ENCODE data around the gene PDLIM5. TPM values are rescaled to one million over a fixed set of nuclear protein-coding genes. Genes with fewer than 3 reads are reported as not detected.

The PDLIM5 gene
- total RNA-seq, 1 donor from 2014 or later: 75.3 TPM

DNA sequence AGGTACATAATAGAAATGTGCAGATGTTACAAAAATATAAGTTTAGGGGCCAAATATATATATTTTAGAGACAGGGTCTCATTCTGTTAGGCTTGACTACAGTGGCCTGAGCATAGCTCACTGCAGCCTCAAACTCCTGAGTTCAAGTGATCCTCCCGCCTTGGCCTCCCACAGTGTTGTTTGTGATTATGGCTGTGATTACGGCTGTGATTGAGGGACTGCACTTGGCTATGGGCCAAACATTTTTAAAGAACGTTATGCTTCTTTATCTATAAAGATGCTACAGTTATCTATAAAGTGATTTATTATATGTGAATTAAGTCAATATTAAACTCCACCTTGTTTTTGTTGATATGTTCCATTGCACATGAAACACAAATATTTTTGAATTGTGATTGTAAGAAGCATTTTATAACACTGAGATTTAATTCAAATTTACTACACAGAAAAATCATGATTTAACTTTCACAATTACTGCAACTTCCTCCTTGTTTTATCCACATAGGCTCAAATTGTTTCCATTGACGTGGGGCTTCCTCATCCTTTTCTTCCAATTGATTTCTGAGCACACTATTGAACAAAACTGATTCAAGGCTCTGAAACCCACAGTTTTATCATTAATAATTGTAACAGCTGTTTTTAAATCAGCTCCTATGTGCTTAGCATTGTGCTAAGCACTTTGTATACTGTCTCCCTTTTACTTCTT, 237.6 kb downstream of the PDLIM5 start:
- H3K27me3 ChIP-seq (ENCODE audit: control insufficient read depth, insufficient read depth, low read length): no peaks in the 10 kb centered on the region
- TF ChIP-seq, protein P1, sequence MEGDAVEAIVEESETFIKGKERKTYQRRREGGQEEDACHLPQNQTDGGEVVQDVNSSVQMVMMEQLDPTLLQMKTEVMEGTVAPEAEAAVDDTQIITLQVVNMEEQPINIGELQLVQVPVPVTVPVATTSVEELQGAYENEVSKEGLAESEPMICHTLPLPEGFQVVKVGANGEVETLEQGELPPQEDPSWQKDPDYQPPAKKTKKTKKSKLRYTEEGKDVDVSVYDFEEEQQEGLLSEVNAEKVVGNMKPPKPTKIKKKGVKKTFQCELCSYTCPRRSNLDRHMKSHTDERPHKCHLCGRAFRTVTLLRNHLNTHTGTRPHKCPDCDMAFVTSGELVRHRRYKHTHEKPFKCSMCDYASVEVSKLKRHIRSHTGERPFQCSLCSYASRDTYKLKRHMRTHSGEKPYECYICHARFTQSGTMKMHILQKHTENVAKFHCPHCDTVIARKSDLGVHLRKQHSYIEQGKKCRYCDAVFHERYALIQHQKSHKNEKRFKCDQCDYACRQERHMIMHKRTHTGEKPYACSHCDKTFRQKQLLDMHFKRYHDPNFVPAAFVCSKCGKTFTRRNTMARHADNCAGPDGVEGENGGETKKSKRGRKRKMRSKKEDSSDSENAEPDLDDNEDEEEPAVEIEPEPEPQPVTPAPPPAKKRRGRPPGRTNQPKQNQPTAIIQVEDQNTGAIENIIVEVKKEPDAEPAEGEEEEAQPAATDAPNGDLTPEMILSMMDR (IDR thresholded peaks at IDR 0.05; ENCODE audit: insufficient read depth, low read length, poor library complexity, severe bottlenecking): no peak
- H3K4me3 ChIP-seq (ENCODE audit: low read depth, low read length): no peak overlapping the region
- H3K36me3 ChIP-seq (ENCODE audit: control insufficient read depth, insufficient read depth, low read length): no peaks in the 10 kb centered on the region
- no peak for DNase-seq (ENCODE audit: low read depth)

DNA sequence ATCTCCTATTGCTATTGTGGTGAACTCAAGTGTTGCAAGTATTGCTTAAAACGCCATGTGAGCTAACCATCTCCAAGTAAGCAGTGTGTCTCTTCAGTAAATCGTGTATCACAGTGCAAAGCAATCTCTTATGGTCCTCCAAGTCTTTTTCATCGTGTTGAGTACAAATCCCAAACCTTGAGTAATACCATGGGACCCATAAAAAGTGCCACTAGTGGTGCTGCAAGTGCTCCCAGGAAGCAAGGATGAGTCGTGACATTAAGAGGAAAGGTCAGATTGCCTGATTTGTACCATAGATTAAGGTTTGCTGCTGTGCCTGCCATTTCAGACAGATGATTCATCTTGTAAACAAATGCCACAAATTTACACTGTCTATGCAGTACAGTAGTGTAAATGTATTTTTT, 239.1 kb downstream of the PDLIM5 start:
- TF ChIP-seq, protein P1 (IDR thresholded peaks at IDR 0.05; ENCODE audit: insufficient read depth, low read length, poor library complexity, severe bottlenecking): no peak
- H3K36me3 ChIP-seq (ENCODE audit: control insufficient read depth, insufficient read depth, low read length): no peaks in the 10 kb centered on the region
- no peaks in the 10 kb centered on the region for H3K27me3 ChIP-seq (ENCODE audit: control insufficient read depth, insufficient read depth, low read length)
- peak; percentile 18 for DNase-seq (ENCODE audit: low read depth)
- no peak overlapping the region for H3K4me3 ChIP-seq (ENCODE audit: low read depth, low read length)

DNA sequence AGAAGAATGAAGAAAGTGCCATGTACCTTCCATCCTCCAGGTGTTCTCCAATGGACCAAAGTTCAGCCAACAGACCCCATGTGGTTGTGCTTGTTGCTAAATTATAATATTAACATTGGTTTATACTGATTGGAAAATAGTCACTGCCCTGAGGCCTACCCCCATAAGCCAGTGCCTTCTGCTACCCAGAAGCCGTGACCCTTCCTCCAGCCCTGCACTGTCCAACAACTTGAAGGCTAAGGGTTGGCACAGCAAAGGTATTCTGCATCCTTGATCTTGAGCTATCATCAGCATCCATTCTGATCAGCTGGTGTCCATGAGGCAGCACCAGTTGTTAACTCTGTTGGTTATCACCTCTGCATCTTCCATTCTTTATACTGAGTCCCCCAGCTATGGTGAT, 239.8 kb downstream of the PDLIM5 start:
- TF ChIP-seq, protein P1 (IDR thresholded peaks at IDR 0.05; ENCODE audit: insufficient read depth, low read length, poor library complexity, severe bottlenecking): no peak
- no peaks in the 10 kb centered on the region for H3K27me3 ChIP-seq (ENCODE audit: control insufficient read depth, insufficient read depth, low read length)
- DNase-seq (ENCODE audit: low read depth): no peak
- H3K36me3 ChIP-seq (ENCODE audit: control insufficient read depth, insufficient read depth, low read length): no peaks in the 10 kb centered on the region
- no peak overlapping the region for H3K4me3 ChIP-seq (ENCODE audit: low read depth, low read length)

DNA sequence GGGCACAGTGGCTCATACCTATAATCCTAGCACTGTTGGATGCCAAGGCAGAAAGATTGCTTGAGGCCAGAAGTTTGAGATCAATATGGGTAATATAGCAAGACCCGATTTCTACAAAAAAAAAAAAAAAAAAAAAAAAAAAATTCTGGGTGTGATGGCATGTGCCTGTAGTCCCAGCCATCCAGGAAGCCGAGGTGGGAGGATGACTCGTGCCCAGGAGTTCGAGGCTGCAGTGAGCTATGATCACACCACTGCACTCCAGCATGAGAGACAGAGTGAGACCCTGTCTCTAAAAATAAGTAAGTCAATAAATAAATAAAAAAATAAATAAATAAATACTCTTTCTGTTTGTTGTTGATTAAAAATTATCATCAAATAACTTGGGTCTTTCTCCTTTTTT, 243.6 kb downstream of the PDLIM5 start:
- TF ChIP-seq, protein P1 (IDR thresholded peaks at IDR 0.05; ENCODE audit: insufficient read depth, low read length, poor library complexity, severe bottlenecking): no peak
- Histone ChIP-seq H3K4me3 (ENCODE audit: low read depth, low read length) (no peak overlapping the region), H3K27me3 (ENCODE audit: control insufficient read depth, insufficient read depth, low read length) (no peaks in the 10 kb centered on the region), H3K36me3 (ENCODE audit: control insufficient read depth, insufficient read depth, low read length) (no peaks in the 10 kb centered on the region)
- no peak for DNase-seq (ENCODE audit: low read depth)

DNA sequence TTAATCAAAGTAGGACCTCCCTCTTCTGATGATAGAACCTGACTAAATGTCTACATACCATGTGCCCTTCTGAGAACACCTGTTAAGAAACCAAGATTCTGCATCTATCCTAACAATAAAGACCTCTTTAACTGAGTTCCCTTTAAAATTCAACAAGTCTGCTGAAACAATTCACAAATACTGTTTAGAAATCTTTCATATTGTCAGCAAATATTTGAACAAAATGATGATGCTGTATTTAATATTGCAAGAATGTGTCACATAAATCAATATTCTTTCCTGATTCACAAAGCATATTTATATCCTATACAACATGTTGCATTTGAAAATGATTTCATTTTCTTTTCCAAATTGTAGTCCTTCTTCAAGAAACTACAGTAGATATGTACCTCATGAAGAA, 246.4 kb downstream of the PDLIM5 start:
- TF ChIP-seq, protein P1 (IDR thresholded peaks at IDR 0.05; ENCODE audit: insufficient read depth, low read length, poor library complexity, severe bottlenecking): no peak
- Histone ChIP-seq H3K4me3 (ENCODE audit: low read depth, low read length) (no peak overlapping the region), H3K36me3 (ENCODE audit: control insufficient read depth, insufficient read depth, low read length) (no peaks in the 10 kb centered on the region), H3K27me3 (ENCODE audit: control insufficient read depth, insufficient read depth, low read length) (no peaks in the 10 kb centered on the region)
- DNase-seq (ENCODE audit: low read depth): no peak

DNA sequence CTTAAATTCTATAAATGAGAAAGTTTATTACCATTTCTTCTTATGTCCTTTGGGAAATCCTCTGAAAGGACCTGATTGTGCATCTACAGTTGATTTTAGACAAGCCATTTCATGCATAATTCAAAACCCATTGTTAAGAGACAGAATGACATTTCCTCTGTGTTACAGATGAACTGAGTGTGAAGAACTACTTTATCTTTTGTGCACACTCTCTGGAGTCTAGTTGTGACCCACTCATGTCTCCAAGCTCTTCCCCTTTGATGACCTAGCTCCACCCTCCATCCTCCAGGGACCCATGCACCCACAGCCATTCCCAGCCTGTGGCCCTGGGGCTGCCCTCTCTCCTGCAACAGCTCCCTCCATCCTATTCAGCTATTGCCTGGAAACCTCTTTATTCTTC, 248.6 kb downstream of the PDLIM5 start:
- no peaks in the 10 kb centered on the region for H3K27me3 ChIP-seq (ENCODE audit: control insufficient read depth, insufficient read depth, low read length)
- TF ChIP-seq, protein P1 (IDR thresholded peaks at IDR 0.05; ENCODE audit: insufficient read depth, low read length, poor library complexity, severe bottlenecking): no peak
- no peak for DNase-seq (ENCODE audit: low read depth)
- no peak overlapping the region for H3K4me3 ChIP-seq (ENCODE audit: low read depth, low read length)
- no peaks in the 10 kb centered on the region for H3K36me3 ChIP-seq (ENCODE audit: control insufficient read depth, insufficient read depth, low read length)

Data from kidney epithelial cell (primary cell).